LNCaP clone FGC (cell line): ENCODE measurements around the gene SORCS3.

Experiments
- DNase-seq: peaks from one replicate; pipeline ENCODE4 v3.0.0-alpha.2; 2011; ENCODE audit warnings: low read depth
- H3K4me3 ChIP-seq: 2 replicates; pipeline ENCODE4 v1.5.1; 2011; ENCODE audit warnings: mild to moderate bottlenecking, low read depth, low read length, control low read depth
- CTCF ChIP-seq: IDR thresholded peaks from 2 replicates; pipeline ENCODE4 v1.5.1; 2012; ENCODE audit warnings: mild to moderate bottlenecking; ENCODE audit not compliant: control insufficient read depth, insufficient read depth; ENCODE audit errors: extremely low read depth

The SORCS3 gene

GRCh38 chr10:105150259-105150880 lies 509.3 kb downstream of the SORCS3 start:
- no peak for DNase-seq
- no peak overlapping the region for H3K4me3 ChIP-seq
- no peak for TF ChIP-seq CTCF

GRCh38 chr10:105154736-105155135 lies 513.6 kb downstream of the SORCS3 start:
- H3K4me3 ChIP-seq, result no peak overlapping the region
- DNase-seq, result no peak
- no peak for TF ChIP-seq CTCF

GRCh38 chr10:105159268-105159667 lies 518.2 kb downstream of the SORCS3 start:
- no peak for DNase-seq

GRCh38 chr10:105161149-105161548 lies 520.1 kb downstream of the SORCS3 start:
- no peak for DNase-seq
- TF ChIP-seq CTCF, result no peak
- no peak overlapping the region for H3K4me3 ChIP-seq

More at GRCh38 chr10:105159268-105159667, 518.2 kb downstream of the SORCS3 start:
- no peak for TF ChIP-seq CTCF
- no peak overlapping the region for H3K4me3 ChIP-seq

GRCh38 chr10:105161767-105162166 lies 520.7 kb downstream of the SORCS3 start:
- DNase-seq, result no peak
- H3K4me3 ChIP-seq, result no peak overlapping the region
- no peak for TF ChIP-seq CTCF

- H3K4me3 ChIP-seq, result no peak overlapping the region
- no peak for DNase-seq
- no peak for TF ChIP-seq CTCF
Measured at GRCh38 chr10:105170521-105170920, 529.4 kb downstream of the SORCS3 start.

- H3K4me3 ChIP-seq, result no peak overlapping the region
- no peak for TF ChIP-seq CTCF
- no peak for DNase-seq
Measured at GRCh38 chr10:105171945-105172344, 530.9 kb downstream of the SORCS3 start.
